Endothelial cell of umbilical vein (primary cell): ENCODE measurements around the gene SCARF2. TPM values are rescaled to one million over a fixed set of nuclear protein-coding genes. Genes with fewer than 3 reads are reported as not detected.

ENCODE experiments used
- BruUV-seq: library from RNA; stranded (reverse); fragments of 400-500 nt; replicated peaks from 2 replicates; lab custom pipeline; 2021; lab: Mats Ljungman, UMichigan
- CTCF ChIA-PET: fragments of 300-600, 350-600 bp; sonication (Branson Sonifier 250); formaldehyde crosslinking; loops from one replicate; lab custom pipeline; 2021; ENCODE audit warnings: antibody characterized with exemption, inconsistent platforms; lab: Charles Lee
- POLR2A ChIA-PET: fragments of 300-600, 350-600 bp; sonication (Branson Sonifier 250); formaldehyde crosslinking; loops from one replicate; lab custom pipeline; 2021; ENCODE audit warnings: antibody characterized with exemption, inconsistent platforms; lab: Charles Lee
- DNase-seq: peaks from one replicate; pipeline ENCODE4 v3.0.0-alpha.2; 2011; ENCODE audit warnings: low read depth, low spot score
- FAIRE-seq: peaks from 2 replicates; lab custom pipeline; 2011; peaks lifted over from hg19 to GRCh38; lab: Jason Lieb, UNC
- H2AFZ ChIP-seq: 2 replicates; pipeline ENCODE4 v1.6.0; 2012; ENCODE audit warnings: low read depth, low read length, control low read depth, inconsistent platforms
- H3K27ac ChIP-seq: 2 replicates; pipeline ENCODE4 v1.5.1; 2011; ENCODE audit warnings: low read depth, mild to moderate bottlenecking, control low read depth, low read length, moderate library complexity; ENCODE audit not compliant: insufficient read depth
- H3K27me3 ChIP-seq, 2 experiments: 2 replicates each; pipeline versions ENCODE4 v1.6.0 to v1.6.1; 2011; ENCODE audit warnings: low read length in 2 of 2, mixed read lengths in 1 of 2; ENCODE audit not compliant: control insufficient read depth in 2 of 2, insufficient read depth in 2 of 2
- H3K36me3 ChIP-seq, 2 experiments: 2 replicates in 1 of 2; 3 replicates in 1 of 2; pipeline ENCODE4 v1.5.1; 2011; ENCODE audit warnings: low read length in 2 of 2, mild to moderate bottlenecking in 1 of 2, moderate library complexity in 1 of 2; ENCODE audit not compliant: control insufficient read depth in 2 of 2, insufficient read depth in 2 of 2; ENCODE audit errors: extremely low read depth in 1 of 2
- H3K4me1 ChIP-seq: 3 replicates; pipeline ENCODE4 v1.5.1; 2011; ENCODE audit warnings: mild to moderate bottlenecking, low read length; ENCODE audit not compliant: control insufficient read depth, insufficient read depth; ENCODE audit errors: extremely low read depth
- H3K4me2 ChIP-seq: 2 replicates; pipeline ENCODE4 v1.6.1; 2011; ENCODE audit warnings: low read length, control low read depth, mixed read lengths; ENCODE audit not compliant: insufficient read depth
- H3K4me3 ChIP-seq, 3 experiments: fragments of 200-600 bp in 1 of 3; sonication (generic), shearing (Covaris generic) in 1 of 3; replicated peaks in 1 of 3; 2 replicates each; pipeline ENCODE4 v1.5.1; 2011 to 2016; ENCODE audit warnings: control low read depth in 3 of 3, low read length in 3 of 3, mild to moderate bottlenecking in 2 of 3, inconsistent platforms in 1 of 3, low read depth in 1 of 3, moderate library complexity in 1 of 3; ENCODE audit not compliant: insufficient read depth in 1 of 3
- H3K79me2 ChIP-seq: 2 replicates; pipeline ENCODE4 v1.6.0; 2012; ENCODE audit warnings: low read length, inconsistent platforms; ENCODE audit not compliant: control insufficient read depth, insufficient read depth
- H3K9ac ChIP-seq: replicated peaks from 2 replicates; pipeline ENCODE3; 2011; ENCODE audit warnings: low read length, control low read depth; ENCODE audit not compliant: insufficient read depth; ENCODE audit errors: extremely low read depth
- H3K9me1 ChIP-seq: replicated peaks from 3 replicates; pipeline ENCODE4 v1.6.0; 2011; ENCODE audit warnings: mild to moderate bottlenecking, low read length; ENCODE audit not compliant: control insufficient read depth, insufficient read depth; ENCODE audit errors: extremely low read depth
- H3K9me3 ChIP-seq: replicated peaks from 2 replicates; pipeline ENCODE4 v1.5.1; 2012; ENCODE audit warnings: low read length, inconsistent platforms; ENCODE audit not compliant: control insufficient read depth, insufficient read depth
- H4K20me1 ChIP-seq: replicated peaks from 2 replicates; pipeline ENCODE3; 2011; ENCODE audit warnings: mild to moderate bottlenecking, low read length; ENCODE audit not compliant: control insufficient read depth, insufficient read depth; ENCODE audit errors: extremely low read depth
- CTCF ChIP-seq, 2 donors: IDR thresholded peaks; 1 replicate in 1 of 2; 2 replicates in 1 of 2; pipeline ENCODE4 v1.5.1; 2011; ENCODE audit warnings: low read length in 2 of 2, mild to moderate bottlenecking in 2 of 2, moderate library complexity in 2 of 2, control low read depth in 1 of 2, inconsistent platforms in 1 of 2, low read depth in 1 of 2; ENCODE audit not compliant: insufficient read depth in 1 of 2; ENCODE audit errors: extremely low read depth in 1 of 2
- EZH2 ChIP-seq: IDR thresholded peaks from 2 replicates; pipeline ENCODE4 v1.6.1; 2012; ENCODE audit warnings: borderline replicate concordance, low read depth, mild to moderate bottlenecking, moderate library complexity, low read length, inconsistent platforms; ENCODE audit not compliant: severe bottlenecking
- FOS ChIP-seq: IDR thresholded peaks from 2 replicates; pipeline ENCODE4 v1.6.1; 2011; ENCODE audit warnings: mild to moderate bottlenecking, low read length, moderate library complexity, borderline replicate concordance; ENCODE audit not compliant: insufficient read depth
- GATA2 ChIP-seq: IDR thresholded peaks from 2 replicates; pipeline ENCODE4 v1.7.0; 2011; ENCODE audit warnings: low read depth, mild to moderate bottlenecking, moderate library complexity, mixed read lengths, low read length; ENCODE audit not compliant: insufficient read length, insufficient read depth
- JUN ChIP-seq: IDR thresholded peaks from 2 replicates; pipeline ENCODE4 v1.6.1; 2011; ENCODE audit warnings: borderline replicate concordance, low read depth; ENCODE audit not compliant: insufficient read length, insufficient read depth
- MAX ChIP-seq: IDR thresholded peaks from 2 replicates; pipeline ENCODE4 v1.6.1; 2011; ENCODE audit not compliant: insufficient read depth, insufficient read length
- MYC ChIP-seq: IDR thresholded peaks from one replicate; pipeline ENCODE4 v1.6.1; 2011; ENCODE audit warnings: mild to moderate bottlenecking, low read depth, low read length
- POLR2A ChIP-seq: IDR thresholded peaks from 2 replicates; pipeline ENCODE4 v1.6.1; 2012; ENCODE audit warnings: low read depth, mild to moderate bottlenecking, control low read depth, low read length
- POLR2AphosphoS5 ChIP-seq: IDR thresholded peaks from 2 replicates; pipeline ENCODE4 v1.6.1; 2012; ENCODE audit warnings: low read depth, mild to moderate bottlenecking, control low read depth, low read length, moderate library complexity; ENCODE audit not compliant: insufficient read depth
- dilution Hi-C: fragments of 300-500 bp; cut with MboI; formaldehyde crosslinking; loops from one replicate; pipeline ENCODE4 v1.15.0; 2019; ENCODE audit warnings: low sequenced_read_pairs; ENCODE audit not compliant: extremely low pct_ligation_motif_present
- intact Hi-C: fragments of 100-400 bp; cut with micrococcal nuclease; formaldehyde crosslinking; loops from one replicate; pipeline ENCODE4 v1.10.0; 2022
- polyA plus RNA-seq, 4 experiments: library from polyadenylated mRNA; depleted of rRNA in 3 of 4; stranded (reverse) in 3 of 4; unstranded in 1 of 4; fragments of >200 nt; gene quantifications; 2 replicates each; pipeline versions ENCODE4 v1.2.1 to v1.2.3, GENCODE V29; 2011 to 2012; ENCODE audit warnings: missing spikeins in 1 of 4
- total RNA-seq: library from RNA; stranded (reverse); gene quantifications from 2 replicates; pipeline ENCODE4 v1.2.3, GENCODE V29; 2021

Gene SCARF2
- total and polyA plus RNA-seq, 2 donors (not counting 3 experiments of a cell fraction or from before 2014, with no cell fraction given), result 15.7 to 20.1 TPM

GRCh38 chr22:20465759-20466077 lies 28.1 kb upstream of the SCARF2 start:
- intact Hi-C loops (no loop called here), dilution Hi-C loops (no loop called here)
- ChIA-PET CTCF (no interaction called here), POLR2A (no interaction called here)
- Histone ChIP-seq H3K9me3 (no peaks in the 10 kb centered on the region), H3K9me1 (no peaks in the 10 kb centered on the region), H3K4me2 (no peak overlapping the region), H3K9ac (no peak overlapping the region), H2AFZ (no peak overlapping the region), H4K20me1 (no peaks in the 10 kb centered on the region), H3K36me3 (peaks cover 0 to 7% of the 10 kb centered on the region in 2 experiments), H3K27me3 (no peaks in the 10 kb centered on the region), H3K27ac (no peak overlapping the region), H3K4me3 (no peak overlapping the region), H3K4me1 (no peaks in the 10 kb centered on the region), H3K79me2 (no peaks in the 10 kb centered on the region)
- FAIRE-seq (no peak), DNase-seq (no peak)
- no peak for TF ChIP-seq POLR2AphosphoS5
- TF ChIP-seq FOS, result no peak
- BruUV-seq, result no TSS peak

- Histone ChIP-seq H3K9ac (no peak overlapping the region), H3K4me2 (no peak overlapping the region), H2AFZ (no peak overlapping the region), H3K9me3 (no peaks in the 10 kb centered on the region), H3K27me3 (no peaks in the 10 kb centered on the region), H3K9me1 (no peaks in the 10 kb centered on the region), H3K4me3 (no peak overlapping the region), H3K79me2 (no peaks in the 10 kb centered on the region), H3K27ac (no peak overlapping the region), H4K20me1 (no peaks in the 10 kb centered on the region), H3K36me3 (peaks cover 0 to 7% of the 10 kb centered on the region in 2 experiments), H3K4me1 (no peaks in the 10 kb centered on the region)
- dilution Hi-C loops (no loop called here), intact Hi-C loops (no loop called here)
- no TSS peak for BruUV-seq
- TF ChIP-seq JUN (no peak), MYC (no peak), FOS (no peak), GATA2 (no peak), EZH2 (no peak), CTCF (IDR thresholded peaks at IDR 0.05; ENCODE audit: extremely low read depth in 1 of 2, insufficient read depth in 1 of 2, low read depth in 1 of 2, low read length in 2 of 2) (no peak), POLR2A (no peak), POLR2AphosphoS5 (no peak), MAX (no peak)
- ChIA-PET CTCF (interaction anchor here (3.2 kb wide), 1 partner anchor 47 kb away, joined by 16 read pairs; no protein-coding TSS in a partner anchor), POLR2A (no interaction called here)
- DNase-seq (no peak), FAIRE-seq (no peak)
These were observed 27.5 kb upstream of the SCARF2 start for GRCh38 chr22:20464912-20465758.
